ENCODE data around the gene GPR35.

The GPR35 gene

GRCh38 chr2:240596491-240596931, 28.8 kb upstream of the GPR35 start:
- no peak overlapping the region for H3K27ac ChIP-seq (ENCODE audit: low read depth, low read length)
- peaks cover 21% of the 10 kb centered on the region for H3K36me3 ChIP-seq (ENCODE audit: control insufficient read depth, low read length)
- no peaks in the 10 kb centered on the region for H3K9me3 ChIP-seq (ENCODE audit: control insufficient read depth, insufficient read depth, low read length)
- TF ChIP-seq CTCF (IDR thresholded peaks at IDR 0.05; ENCODE audit: low read depth, low read length, poor library complexity, severe bottlenecking) (no peak), EZH2phosphoT487 (IDR thresholded peaks at IDR 0.05; ENCODE audit: borderline replicate concordance, low read length) (no peak)
- H3K4me3 ChIP-seq (ENCODE audit: low read length): no peak overlapping the region
- H3K4me1 ChIP-seq (ENCODE audit: control insufficient read depth, low read length): no peaks in the 10 kb centered on the region
- H3K27me3 ChIP-seq (ENCODE audit: control insufficient read depth, low read length): no peaks in the 10 kb centered on the region
- H3K4me2 ChIP-seq (ENCODE audit: low read length): no peak overlapping the region
- H3K9me2 ChIP-seq (replicated peaks; ENCODE audit: control insufficient read depth, low read length): no peaks in the 10 kb centered on the region
- no peaks in the 10 kb centered on the region for H4K20me1 ChIP-seq (ENCODE audit: control insufficient read depth, insufficient read depth, low read depth, low read length)
- H3F3A ChIP-seq (ENCODE audit: control insufficient read depth, insufficient read depth): no peaks in the 10 kb centered on the region
- H3K79me2 ChIP-seq (ENCODE audit: control insufficient read depth, low read length): peaks cover 40% of the 10 kb centered on the region

GRCh38 chr2:240597054-240597418, 28.2 kb upstream of the GPR35 start:
- H3K27me3 ChIP-seq (ENCODE audit: control insufficient read depth, low read length): no peaks in the 10 kb centered on the region
- H3K4me2 ChIP-seq (ENCODE audit: low read length): no peak overlapping the region
- no peak overlapping the region for H3K27ac ChIP-seq (ENCODE audit: low read depth, low read length)
- H3F3A ChIP-seq (ENCODE audit: control insufficient read depth, insufficient read depth): no peaks in the 10 kb centered on the region
- H3K9me2 ChIP-seq (replicated peaks; ENCODE audit: control insufficient read depth, low read length): no peaks in the 10 kb centered on the region
- H3K4me3 ChIP-seq (ENCODE audit: low read length): no peak overlapping the region
- no peaks in the 10 kb centered on the region for H3K9me3 ChIP-seq (ENCODE audit: control insufficient read depth, insufficient read depth, low read length)
- H3K36me3 ChIP-seq (ENCODE audit: control insufficient read depth, low read length): peaks cover 16% of the 10 kb centered on the region
- TF ChIP-seq EZH2phosphoT487 (IDR thresholded peaks at IDR 0.05; ENCODE audit: borderline replicate concordance, low read length) (no peak), CTCF (IDR thresholded peaks at IDR 0.05; ENCODE audit: low read depth, low read length, poor library complexity, severe bottlenecking) (no peak)
- H3K4me1 ChIP-seq (ENCODE audit: control insufficient read depth, low read length): no peaks in the 10 kb centered on the region
- no peaks in the 10 kb centered on the region for H4K20me1 ChIP-seq (ENCODE audit: control insufficient read depth, insufficient read depth, low read depth, low read length)
- peaks cover 34% of the 10 kb centered on the region for H3K79me2 ChIP-seq (ENCODE audit: control insufficient read depth, low read length)

- Histone ChIP-seq H3K79me2 (ENCODE audit: control insufficient read depth, low read length) (peaks cover 29% of the 10 kb centered on the region), H3K27ac (ENCODE audit: low read depth, low read length) (no peak overlapping the region), H3K4me3 (ENCODE audit: low read length) (no peak overlapping the region), H3K27me3 (ENCODE audit: control insufficient read depth, low read length) (no peaks in the 10 kb centered on the region), H3K4me2 (ENCODE audit: low read length) (no peak overlapping the region), H3K9me3 (ENCODE audit: control insufficient read depth, insufficient read depth, low read length) (no peaks in the 10 kb centered on the region), H3K9me2 (replicated peaks; ENCODE audit: control insufficient read depth, low read length) (no peaks in the 10 kb centered on the region), H3K36me3 (ENCODE audit: control insufficient read depth, low read length) (peaks cover 11% of the 10 kb centered on the region; the same call in 1 of the 2 replicates), H3K4me1 (ENCODE audit: control insufficient read depth, low read length) (no peaks in the 10 kb centered on the region), H4K20me1 (ENCODE audit: control insufficient read depth, insufficient read depth, low read depth, low read length) (no peaks in the 10 kb centered on the region), H3F3A (ENCODE audit: control insufficient read depth, insufficient read depth) (no peaks in the 10 kb centered on the region)
- TF ChIP-seq CTCF (IDR thresholded peaks at IDR 0.05; ENCODE audit: low read depth, low read length, poor library complexity, severe bottlenecking) (no peak), EZH2phosphoT487 (IDR thresholded peaks at IDR 0.05; ENCODE audit: borderline replicate concordance, low read length) (no peak)
Observed at GRCh38 chr2:240597419-240598181, 27.7 kb upstream of the GPR35 start.

Measured in DOHH2 (cell line).